HG03097 (cell line): ENCODE measurements around the gene ST6GALNAC2.
"Not testable (repeated sequence)": the region's sequence is repeated elsewhere in the genome, so short reads cannot be mapped to it uniquely, and the experiment has no call there.

ENCODE experiments used
- ATAC-seq: cut with Tn5 transposase; IDR thresholded peaks from one replicate; pipeline ENCODE4 v1.9.1; 2021; ENCODE audit not compliant: unreplicated experiment, low FRiP score

The ST6GALNAC2 gene

GRCh38 chr17:76585649-76586593 lies at the start of gene ST6GALNAC2:
ST6GALNAC2 (minus strand) TSS chr17:76585860; CDS start chr17:76585808, 52 bp downstream.
- ATAC-seq: no peak

DNA sequence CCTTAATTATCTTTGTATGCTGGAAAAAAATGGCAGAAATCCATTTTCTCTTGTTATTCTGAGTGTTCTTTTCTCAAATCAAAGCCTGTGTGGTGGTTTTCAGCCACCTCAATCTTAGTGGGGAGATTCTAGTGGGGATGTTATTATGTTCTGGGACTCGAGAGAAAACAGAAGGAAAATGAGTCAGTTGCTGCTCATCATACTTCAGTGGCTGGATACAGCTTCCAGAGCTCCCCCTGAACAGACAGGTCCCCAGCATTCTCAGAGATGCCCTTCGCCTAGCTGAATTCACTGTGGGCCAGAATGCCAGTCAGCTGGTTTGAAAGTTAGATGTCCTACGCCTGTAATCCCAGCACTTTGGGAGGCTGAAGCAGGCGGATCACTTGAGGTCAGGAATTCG lies 49.4 kb upstream of the ST6GALNAC2 start:
- ATAC-seq: no peak

GRCh38 chr17:76633628-76634328 lies 48.1 kb upstream of the ST6GALNAC2 start:
- no peak for ATAC-seq

DNA sequence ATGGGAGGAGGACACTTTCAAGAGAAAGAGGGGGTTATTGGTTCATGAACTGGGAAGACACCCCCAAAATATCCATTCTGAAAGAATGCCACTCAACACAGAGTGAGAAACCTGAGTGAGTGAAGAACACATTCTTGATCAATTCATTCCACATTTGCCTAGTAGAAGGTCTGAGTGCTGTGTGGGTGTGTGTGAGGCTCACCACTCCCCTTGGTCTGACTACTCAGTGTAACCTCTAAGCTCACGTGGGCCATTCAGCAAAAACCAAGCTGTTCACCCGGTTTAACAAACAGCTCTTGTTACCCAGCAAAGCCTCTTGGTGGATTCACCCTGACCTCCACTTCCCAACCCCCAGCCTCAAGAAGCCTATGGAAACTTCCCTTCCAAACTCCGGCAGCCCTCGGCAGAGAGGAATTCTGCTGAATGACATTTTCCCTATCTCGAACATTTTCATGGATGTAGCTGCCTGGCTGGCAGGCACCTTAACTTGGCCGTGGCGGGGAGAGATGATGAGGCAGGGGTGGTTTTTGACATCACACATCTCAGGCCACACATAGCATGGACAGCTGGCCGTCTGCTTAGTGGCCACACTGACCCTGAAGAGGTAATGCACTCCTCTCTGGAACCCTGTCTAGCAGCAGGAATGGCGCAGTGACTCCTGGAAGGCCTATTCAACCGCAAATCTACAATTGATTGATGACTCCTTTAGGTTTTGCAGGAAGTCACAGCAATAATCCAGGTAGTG lies 46.3 kb upstream of the ST6GALNAC2 start:
- ATAC-seq: no peak

DNA sequence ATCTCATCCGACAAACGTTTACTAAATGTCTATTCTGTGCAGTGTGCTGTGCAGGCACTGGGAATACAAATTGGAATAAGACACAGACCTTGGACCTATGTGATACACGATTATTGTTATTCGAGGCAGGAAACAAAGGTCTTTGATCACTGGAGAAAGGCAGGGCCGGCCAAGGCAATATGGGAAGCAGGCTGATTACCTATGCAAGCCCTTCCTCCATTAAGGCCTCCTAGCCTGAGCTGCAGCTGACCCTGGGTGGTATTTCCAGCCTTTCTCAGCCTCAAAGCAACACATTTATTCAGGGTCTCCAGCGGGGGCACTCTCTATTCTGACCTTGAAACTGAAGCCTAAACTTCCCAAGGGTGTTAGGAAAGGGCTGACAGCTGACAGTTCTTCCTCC lies 44.5 kb upstream of the ST6GALNAC2 start:
- no peak for ATAC-seq

DNA sequence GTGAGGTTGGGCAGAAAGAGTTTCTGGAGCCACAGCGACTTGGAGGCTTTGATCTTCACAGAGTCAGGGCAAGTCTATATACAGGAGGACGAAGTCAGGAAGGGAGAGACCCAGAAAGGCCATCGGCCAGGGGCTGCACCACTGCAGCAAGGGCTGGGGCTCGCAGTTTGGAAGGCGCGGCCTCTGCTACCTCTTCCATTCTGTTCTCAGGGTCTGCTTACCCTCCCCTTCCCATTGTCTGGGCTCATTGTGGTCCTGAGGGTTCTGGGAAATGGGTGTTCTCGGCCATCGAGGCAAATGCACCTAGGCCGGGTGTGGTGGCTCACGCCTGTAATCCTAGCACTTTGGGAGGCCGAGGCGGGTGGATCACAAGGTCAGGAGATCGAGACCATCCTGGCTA lies 41.9 kb upstream of the ST6GALNAC2 start:
- no peak for ATAC-seq

GRCh38 chr17:76626442-76626841 lies 40.8 kb upstream of the ST6GALNAC2 start:
- ATAC-seq: no peak

- ATAC-seq: no peak
Measured at GRCh38 chr17:76625496-76625895, 39.8 kb upstream of the ST6GALNAC2 start.

GRCh38 chr17:76623271-76624146 lies 37.8 kb upstream of the ST6GALNAC2 start:
- ATAC-seq: no peak

GRCh38 chr17:76617838-76618237 lies 32.2 kb upstream of the ST6GALNAC2 start:
- no peak for ATAC-seq

- no peak for ATAC-seq
Measured at GRCh38 chr17:76614912-76615617, 29.4 kb upstream of the ST6GALNAC2 start.

GRCh38 chr17:76614064-76614759 lies 28.6 kb upstream of the ST6GALNAC2 start:
- ATAC-seq: not testable (repeated sequence)

DNA sequence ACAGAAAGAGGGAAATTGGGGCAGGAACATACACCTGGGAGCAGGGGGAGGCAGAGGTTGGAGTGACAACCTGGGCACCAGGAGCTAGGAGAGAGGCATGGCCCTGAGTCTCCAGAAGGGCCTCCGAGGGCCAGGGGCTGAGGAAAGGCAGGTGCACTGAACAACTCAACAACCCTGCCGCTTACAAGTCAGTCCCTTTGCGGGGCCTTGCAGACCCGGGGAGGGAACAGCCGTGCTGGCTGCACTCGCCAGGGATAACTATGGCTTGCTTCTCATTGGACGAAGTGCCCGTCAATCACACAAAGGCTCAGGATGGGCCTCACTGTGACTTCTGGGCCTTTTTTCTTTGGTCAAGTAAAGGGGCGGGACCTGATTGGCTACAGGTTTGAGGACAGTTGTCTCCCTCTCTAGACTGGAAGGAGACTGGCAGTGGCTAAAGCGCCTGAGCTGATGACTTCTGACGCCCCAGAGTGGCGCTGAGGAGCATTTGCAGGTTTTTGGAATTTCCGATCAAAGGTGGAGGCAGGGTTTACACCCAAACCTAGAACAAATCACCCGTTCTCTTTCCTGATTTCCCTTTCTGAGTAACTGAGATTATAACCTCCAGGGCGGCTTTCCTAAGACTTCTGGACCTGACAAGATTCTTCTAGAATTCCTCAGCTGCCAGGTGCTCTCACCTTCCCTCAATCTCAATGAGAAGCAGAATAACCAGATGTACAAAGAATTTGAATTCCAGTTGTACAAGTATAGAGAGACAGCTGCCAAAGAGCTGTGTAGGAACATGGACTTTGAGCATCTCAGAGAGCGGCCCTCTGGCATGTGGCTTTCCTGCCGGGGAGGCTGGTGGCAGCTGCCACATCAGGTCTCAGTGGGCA lies 27.6 kb upstream of the ST6GALNAC2 start:
- no peak for ATAC-seq

GRCh38 chr17:76612465-76612864 lies 26.8 kb upstream of the ST6GALNAC2 start:
- ATAC-seq: no peak

GRCh38 chr17:76611758-76612157 lies 26.1 kb upstream of the ST6GALNAC2 start:
- no peak for ATAC-seq

DNA sequence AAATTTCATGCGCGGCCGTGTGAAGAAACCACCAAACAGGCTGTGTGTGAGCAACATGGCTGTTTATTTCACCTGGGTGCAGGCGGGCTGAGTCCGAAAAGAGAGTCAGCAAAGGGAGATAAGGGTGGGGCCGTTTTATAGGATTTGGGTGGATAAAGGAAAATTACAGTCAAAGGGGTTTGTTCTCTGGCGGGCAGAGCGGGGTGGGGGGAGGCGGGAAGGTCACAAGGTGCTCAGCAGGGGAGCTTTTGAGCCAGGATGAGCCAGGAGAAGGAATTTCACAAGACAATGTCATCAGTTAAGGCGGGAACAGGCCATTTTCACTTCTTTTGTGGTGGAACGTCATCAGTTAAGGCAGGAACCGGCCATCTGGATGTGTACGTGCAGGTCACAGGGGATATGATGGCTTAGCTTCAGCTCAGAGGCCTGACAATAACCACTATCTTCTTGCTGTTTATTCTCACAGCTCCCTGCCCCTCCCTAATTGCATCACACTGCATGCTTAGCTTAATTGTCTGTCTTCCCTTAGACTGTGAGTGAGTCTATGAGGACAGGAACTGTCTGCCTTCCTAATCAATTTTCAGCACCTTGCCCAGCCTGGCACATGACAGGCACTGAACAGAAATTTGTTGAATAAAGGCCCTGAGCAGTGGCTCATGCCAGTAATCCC lies 25.6 kb upstream of the ST6GALNAC2 start:
- ATAC-seq: not testable (repeated sequence)

DNA sequence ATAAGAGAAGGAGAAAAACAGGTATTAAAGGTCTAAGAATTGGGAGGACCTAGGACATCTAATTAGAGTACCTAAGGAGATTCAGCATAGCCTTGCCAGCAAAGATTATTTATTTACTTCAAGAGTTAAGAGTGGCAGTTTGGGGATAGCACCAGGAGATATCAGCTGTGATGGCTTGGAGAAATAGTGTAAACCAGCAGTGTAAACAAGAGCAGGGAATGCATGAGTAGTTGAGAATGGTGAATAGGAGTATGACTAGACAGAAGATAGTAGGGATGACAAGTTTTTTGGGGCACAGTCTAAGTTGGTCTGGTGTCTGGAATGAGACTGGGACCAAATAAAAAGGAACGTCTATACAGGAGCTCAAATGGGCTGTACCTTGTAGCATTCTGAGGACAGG lies 21.0 kb upstream of the ST6GALNAC2 start:
- ATAC-seq: not testable (repeated sequence)
